Osteocyte (in vitro differentiated cells): ENCODE data around the gene NR2F6. TPM values are rescaled to one million over a fixed set of nuclear protein-coding genes. Genes with fewer than 3 reads are reported as not detected.

Experiments
- DNase-seq: peaks from one replicate; pipeline ENCODE4 v3.0.0; 2021; ENCODE audit warnings: mixed read lengths; ENCODE audit not compliant: unreplicated experiment; ENCODE audit errors: extremely low spot score
- H3K27ac Mint-ChIP-seq: one replicate; pipeline ENCODE4 v1.8.0; 2021; ENCODE audit warnings: mild to moderate bottlenecking, mixed read lengths; ENCODE audit not compliant: unreplicated experiment
- H3K27me3 Mint-ChIP-seq: one replicate; pipeline ENCODE4 v1.8.0; 2021; ENCODE audit warnings: mixed read lengths; ENCODE audit not compliant: unreplicated experiment
- H3K36me3 Mint-ChIP-seq: one replicate; pipeline ENCODE4 v1.8.0; 2021; ENCODE audit warnings: mixed read lengths; ENCODE audit not compliant: unreplicated experiment
- H3K4me1 Mint-ChIP-seq: one replicate; pipeline ENCODE4 v1.8.0; 2021; ENCODE audit warnings: mixed read lengths; ENCODE audit not compliant: unreplicated experiment
- H3K4me3 Mint-ChIP-seq: one replicate; pipeline ENCODE4 v1.8.0; 2021; ENCODE audit warnings: mild to moderate bottlenecking, moderate library complexity, mixed read lengths; ENCODE audit not compliant: unreplicated experiment
- H3K9me3 Mint-ChIP-seq: one replicate; pipeline ENCODE4 v1.8.0; 2021; ENCODE audit warnings: mixed read lengths; ENCODE audit not compliant: unreplicated experiment
- total RNA-seq: library from RNA; stranded (reverse); gene quantifications from 2 replicates; pipeline ENCODE4 v1.2.1, GENCODE V29; 2021
- TF ChIP-seq, protein P1 (sequence below): fragments of 200-600 bp; sonication (generic); IDR thresholded peaks from 2 replicates; pipeline ENCODE4 v1.5.0; 2021; ENCODE audit warnings: antibody characterized with exemption, mild to moderate bottlenecking, moderate library complexity

The NR2F6 gene
- total RNA-seq, 1 donor from 2014 or later: 44.2 TPM

DNA sequence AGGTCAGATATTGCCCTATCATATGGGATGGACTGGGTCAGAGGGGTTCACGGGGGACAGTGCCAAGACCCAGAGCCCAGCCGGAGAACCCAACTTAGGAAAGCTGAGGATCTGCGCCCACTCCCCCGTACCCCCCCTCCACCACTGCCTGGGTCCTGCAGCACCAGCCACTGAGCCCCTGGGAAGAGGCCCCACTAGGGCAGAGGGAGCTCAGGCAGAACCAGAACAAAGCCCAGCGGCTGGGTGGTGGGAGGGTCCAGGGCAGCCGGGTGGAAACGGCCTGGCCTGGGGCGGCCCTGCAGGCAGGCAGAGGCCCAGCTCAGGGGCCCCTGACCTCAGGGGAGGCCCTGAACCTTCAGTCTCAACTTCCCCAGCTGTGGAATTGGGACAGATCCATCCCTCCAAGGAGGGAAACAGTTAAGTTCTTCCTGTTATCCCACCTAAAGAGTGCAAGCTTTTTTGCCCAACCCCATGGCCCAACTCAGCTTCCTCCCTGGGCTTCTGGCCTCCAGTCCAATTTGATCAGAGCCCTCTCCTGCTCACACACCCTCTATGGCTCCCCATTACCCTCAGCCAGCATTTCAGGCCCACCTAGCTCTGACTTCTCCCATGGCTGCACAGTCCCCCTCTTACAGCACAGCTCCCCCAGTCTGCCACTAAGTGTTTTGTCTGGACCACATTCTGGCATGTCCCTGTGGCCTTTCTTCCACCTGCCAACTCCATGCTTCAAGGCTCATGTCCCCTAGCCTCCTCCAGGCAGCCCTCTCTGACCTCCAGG, 3.1 kb downstream of the NR2F6 start:
- Mint-ChIP-seq H3K4me3 (peak overlapping the region; percentile 90), H3K27ac (peak overlapping the region; percentile 87), H3K4me1 (peaks cover 42% of the 10 kb centered on the region), H3K27me3 (no peaks in the 10 kb centered on the region), H3K36me3 (peaks cover 9% of the 10 kb centered on the region), H3K9me3 (no peaks in the 10 kb centered on the region)
- DNase-seq: no peak
- TF ChIP-seq, protein P1, sequence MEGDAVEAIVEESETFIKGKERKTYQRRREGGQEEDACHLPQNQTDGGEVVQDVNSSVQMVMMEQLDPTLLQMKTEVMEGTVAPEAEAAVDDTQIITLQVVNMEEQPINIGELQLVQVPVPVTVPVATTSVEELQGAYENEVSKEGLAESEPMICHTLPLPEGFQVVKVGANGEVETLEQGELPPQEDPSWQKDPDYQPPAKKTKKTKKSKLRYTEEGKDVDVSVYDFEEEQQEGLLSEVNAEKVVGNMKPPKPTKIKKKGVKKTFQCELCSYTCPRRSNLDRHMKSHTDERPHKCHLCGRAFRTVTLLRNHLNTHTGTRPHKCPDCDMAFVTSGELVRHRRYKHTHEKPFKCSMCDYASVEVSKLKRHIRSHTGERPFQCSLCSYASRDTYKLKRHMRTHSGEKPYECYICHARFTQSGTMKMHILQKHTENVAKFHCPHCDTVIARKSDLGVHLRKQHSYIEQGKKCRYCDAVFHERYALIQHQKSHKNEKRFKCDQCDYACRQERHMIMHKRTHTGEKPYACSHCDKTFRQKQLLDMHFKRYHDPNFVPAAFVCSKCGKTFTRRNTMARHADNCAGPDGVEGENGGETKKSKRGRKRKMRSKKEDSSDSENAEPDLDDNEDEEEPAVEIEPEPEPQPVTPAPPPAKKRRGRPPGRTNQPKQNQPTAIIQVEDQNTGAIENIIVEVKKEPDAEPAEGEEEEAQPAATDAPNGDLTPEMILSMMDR: no peak

- Mint-ChIP-seq H3K27me3 (no peaks in the 10 kb centered on the region), H3K9me3 (no peaks in the 10 kb centered on the region), H3K27ac (no peak overlapping the region), H3K4me1 (peaks cover 33% of the 10 kb centered on the region), H3K4me3 (no peak overlapping the region), H3K36me3 (peaks cover 9% of the 10 kb centered on the region)
- no peak for DNase-seq
- TF ChIP-seq, protein P1: no peak
Observed at GRCh38 chr19:17240826-17241399, 4.8 kb downstream of the NR2F6 start.

DNA sequence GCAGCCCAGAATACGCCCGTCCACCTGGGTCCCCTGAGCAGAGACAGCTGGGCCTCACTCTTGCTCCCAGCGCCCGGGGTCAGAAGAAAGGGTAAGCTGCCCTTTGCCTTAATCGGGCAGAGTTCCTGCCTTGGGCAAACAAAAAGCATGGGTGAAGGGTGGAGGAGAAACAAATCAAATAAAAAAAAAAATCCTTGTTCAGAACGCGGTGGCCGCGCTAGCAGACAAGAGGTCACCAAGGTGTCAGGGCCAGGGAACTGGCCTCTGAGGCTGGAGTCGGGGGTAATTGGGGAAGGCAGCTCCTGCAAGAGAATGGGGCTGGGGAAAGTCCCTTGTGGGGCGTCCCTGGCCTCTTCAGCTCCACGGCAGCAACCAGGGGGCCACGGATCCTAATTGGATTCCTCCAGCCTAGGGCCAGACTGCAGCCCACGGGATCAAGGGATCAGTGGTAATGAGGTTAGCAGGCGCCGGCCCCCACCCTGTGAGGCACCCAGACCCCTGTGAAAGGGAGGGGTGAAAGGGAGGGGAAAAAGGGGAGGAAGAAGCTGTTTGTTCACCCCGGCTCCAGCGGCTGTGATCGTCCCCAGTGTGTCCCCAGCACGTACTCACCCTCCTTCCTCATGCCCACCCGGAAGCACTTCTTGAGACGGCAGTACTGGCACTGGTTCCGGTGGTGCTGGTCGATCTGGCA, 5.5 kb downstream of the NR2F6 start:
- no peaks in the 10 kb centered on the region for H3K9me3 Mint-ChIP-seq
- no peak for DNase-seq
- H3K36me3 Mint-ChIP-seq: peaks cover 9% of the 10 kb centered on the region
- no peak overlapping the region for H3K4me3 Mint-ChIP-seq
- no peaks in the 10 kb centered on the region for H3K27me3 Mint-ChIP-seq
- TF ChIP-seq, protein P1: no peak
- no peak overlapping the region for H3K27ac Mint-ChIP-seq
- peaks cover 33% of the 10 kb centered on the region for H3K4me1 Mint-ChIP-seq

GRCh38 chr19:17237747-17238706, 7.7 kb downstream of the NR2F6 start:
- no peak for DNase-seq
- Mint-ChIP-seq H3K4me1 (peaks cover 31% of the 10 kb centered on the region), H3K36me3 (peaks cover 9% of the 10 kb centered on the region), H3K27me3 (no peaks in the 10 kb centered on the region), H3K4me3 (peak overlapping the region; percentile 35), H3K9me3 (no peaks in the 10 kb centered on the region), H3K27ac (no peak overlapping the region)
- TF ChIP-seq, protein P1: no peak
